ENCODE data around the gene RTN3.

RTN3 gene

DNA sequence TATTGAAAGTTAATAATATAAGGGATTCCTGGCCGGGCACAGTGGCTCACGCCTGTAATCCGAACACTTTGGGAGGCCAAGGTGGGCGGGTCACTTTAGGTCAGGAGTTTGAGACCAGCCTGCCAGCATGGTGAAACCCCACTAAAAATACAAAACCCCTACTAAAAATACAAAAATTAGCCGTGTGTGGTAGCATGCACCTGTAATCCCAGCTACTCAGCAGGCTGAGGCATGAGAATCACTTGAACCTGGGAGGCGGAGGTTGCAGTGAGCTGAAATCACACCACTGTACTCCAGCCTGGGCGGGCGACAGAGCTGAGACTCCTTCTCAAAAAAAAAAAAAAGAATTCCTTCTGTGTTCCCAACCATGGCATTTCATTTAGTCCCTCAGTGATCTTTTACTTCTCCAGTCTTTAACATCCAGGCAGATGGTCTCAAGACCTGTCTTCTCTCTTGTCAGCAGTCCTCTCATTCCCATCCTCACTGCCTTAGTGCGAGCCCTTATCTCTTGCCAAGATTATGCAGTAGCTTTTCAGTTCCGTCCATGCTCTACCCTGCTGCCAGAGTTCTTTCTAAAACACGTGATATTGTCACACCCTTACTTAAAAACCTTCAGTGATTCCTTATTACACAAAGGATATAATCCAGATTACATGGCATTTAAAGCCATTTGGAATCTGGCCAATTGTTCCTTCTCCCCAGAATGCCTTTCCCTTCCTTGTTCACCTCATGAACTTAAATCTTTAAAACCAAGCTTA, 17.9 kb downstream of the RTN3 start:
- H3K4me3 ChIP-seq (ENCODE audit: low read depth, low read length) = no peak overlapping the region
- no peak for DNase-seq (ENCODE audit: low read depth, low spot score)
- in situ Hi-C loops (cut with HindIII; ENCODE audit: low sequenced_read_pairs) = no loop called here
- TF ChIP-seq, protein P1, sequence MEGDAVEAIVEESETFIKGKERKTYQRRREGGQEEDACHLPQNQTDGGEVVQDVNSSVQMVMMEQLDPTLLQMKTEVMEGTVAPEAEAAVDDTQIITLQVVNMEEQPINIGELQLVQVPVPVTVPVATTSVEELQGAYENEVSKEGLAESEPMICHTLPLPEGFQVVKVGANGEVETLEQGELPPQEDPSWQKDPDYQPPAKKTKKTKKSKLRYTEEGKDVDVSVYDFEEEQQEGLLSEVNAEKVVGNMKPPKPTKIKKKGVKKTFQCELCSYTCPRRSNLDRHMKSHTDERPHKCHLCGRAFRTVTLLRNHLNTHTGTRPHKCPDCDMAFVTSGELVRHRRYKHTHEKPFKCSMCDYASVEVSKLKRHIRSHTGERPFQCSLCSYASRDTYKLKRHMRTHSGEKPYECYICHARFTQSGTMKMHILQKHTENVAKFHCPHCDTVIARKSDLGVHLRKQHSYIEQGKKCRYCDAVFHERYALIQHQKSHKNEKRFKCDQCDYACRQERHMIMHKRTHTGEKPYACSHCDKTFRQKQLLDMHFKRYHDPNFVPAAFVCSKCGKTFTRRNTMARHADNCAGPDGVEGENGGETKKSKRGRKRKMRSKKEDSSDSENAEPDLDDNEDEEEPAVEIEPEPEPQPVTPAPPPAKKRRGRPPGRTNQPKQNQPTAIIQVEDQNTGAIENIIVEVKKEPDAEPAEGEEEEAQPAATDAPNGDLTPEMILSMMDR (IDR thresholded peaks at IDR 0.05; ENCODE audit: low read depth, low read length) = no peak

DNA sequence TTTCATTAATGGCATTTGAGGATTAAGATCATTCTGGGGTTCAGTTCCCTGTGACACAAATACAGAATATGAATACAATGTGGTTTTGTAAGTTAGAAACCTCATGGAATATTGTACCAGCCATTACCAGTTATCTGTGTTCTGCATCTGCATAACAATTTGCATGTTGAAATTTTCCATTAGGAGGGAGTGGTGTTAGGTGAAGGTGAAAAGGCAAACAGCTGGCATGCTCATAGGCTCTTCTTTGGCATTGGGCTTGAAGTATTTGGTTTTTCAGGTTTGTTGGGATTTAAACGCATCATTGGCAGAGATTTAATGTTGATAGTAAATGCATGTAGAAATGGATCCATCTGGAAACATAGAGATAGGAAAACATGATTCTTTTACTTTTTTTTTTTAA, 18.6 kb downstream of the RTN3 start:
- H3K4me3 ChIP-seq (ENCODE audit: low read depth, low read length) = no peak overlapping the region
- TF ChIP-seq, protein P1 (IDR thresholded peaks at IDR 0.05; ENCODE audit: low read depth, low read length) = no peak
- no peak for DNase-seq (ENCODE audit: low read depth, low spot score)
- in situ Hi-C loops (cut with HindIII; ENCODE audit: low sequenced_read_pairs) = no loop called here

DNA sequence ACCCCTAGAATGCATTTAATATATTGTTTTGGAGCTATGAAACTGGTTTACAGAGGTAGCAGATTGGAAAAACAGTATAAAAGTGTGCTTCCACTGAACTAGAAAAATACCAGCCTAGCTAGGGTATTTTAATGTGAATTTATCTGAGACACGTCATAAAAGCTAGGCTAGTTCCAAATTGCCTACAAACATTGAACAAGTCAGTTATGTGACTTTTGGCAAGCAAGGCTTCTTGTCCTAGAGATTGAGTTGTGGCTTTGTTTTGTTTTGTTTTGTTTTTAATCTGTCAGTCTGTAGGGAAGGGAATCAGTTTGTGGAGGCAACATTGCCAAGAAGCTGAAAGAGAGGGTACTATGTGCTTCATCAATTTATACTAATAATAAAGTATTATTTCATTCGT, 24.2 kb downstream of the RTN3 start:
- H3K4me3 ChIP-seq (ENCODE audit: low read depth, low read length) = no peak overlapping the region
- TF ChIP-seq, protein P1 (IDR thresholded peaks at IDR 0.05; ENCODE audit: low read depth, low read length) = no peak
- DNase-seq (ENCODE audit: low read depth, low spot score) = no peak
- in situ Hi-C loops (cut with HindIII; ENCODE audit: low sequenced_read_pairs) = no loop called here

DNA sequence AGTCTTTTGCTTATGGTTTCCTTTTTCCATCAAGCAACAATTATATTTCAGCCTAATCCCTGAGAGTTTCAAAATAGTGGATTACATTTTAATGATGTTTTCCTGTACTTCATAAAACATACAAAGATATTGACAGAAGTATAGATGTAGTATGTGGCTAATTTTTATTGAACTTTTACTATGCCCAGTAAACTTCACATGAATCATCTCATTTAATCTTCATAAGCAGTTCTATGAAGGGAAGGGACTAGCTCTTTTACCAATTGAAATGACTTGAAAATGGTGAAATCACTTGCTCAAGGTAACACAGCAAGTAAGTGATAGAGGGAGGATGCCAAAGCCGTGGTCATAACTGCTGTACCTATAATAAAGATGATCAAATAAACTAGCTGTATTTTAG, 27.5 kb downstream of the RTN3 start:
- no peak overlapping the region for H3K4me3 ChIP-seq (ENCODE audit: low read depth, low read length)
- in situ Hi-C loops (cut with HindIII; ENCODE audit: low sequenced_read_pairs) = no loop called here

DNA sequence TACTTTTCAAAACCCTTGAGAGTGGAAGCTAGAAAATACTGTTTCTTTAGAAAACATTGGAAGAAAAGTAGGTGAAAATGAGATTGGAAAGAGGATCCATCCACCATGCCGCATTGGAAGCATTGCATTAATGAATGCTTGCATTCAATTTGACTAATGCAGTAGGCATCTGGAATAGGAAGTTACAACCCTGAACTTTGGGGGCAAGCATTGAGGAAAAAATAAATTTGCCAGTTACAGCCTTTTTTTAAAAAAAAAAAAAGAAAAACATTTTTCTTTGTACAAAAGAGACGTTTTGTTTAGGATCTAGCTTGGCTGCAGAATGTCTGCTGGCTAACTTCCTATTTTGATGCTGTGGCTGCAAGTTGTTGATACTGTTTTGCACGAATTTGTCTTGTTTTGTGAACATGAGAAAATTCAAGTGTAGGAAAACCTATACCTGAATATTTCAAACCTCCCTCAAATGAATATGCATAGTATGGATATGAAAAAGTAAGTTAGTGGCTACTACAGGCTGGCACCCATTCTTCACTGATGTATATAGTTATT, 28.1 kb downstream of the RTN3 start:
- in situ Hi-C loops (cut with HindIII; ENCODE audit: low sequenced_read_pairs) = no loop called here
- H3K4me3 ChIP-seq (ENCODE audit: low read depth, low read length) = no peak overlapping the region
- DNase-seq (ENCODE audit: low read depth, low spot score) = no peak
- TF ChIP-seq, protein P1 (IDR thresholded peaks at IDR 0.05; ENCODE audit: low read depth, low read length) = no peak

More for the DNA sequence above, 27.5 kb downstream of the RTN3 start:
- no peak for DNase-seq (ENCODE audit: low read depth, low spot score)
- TF ChIP-seq, protein P1 (IDR thresholded peaks at IDR 0.05; ENCODE audit: low read depth, low read length) = no peak

DNA sequence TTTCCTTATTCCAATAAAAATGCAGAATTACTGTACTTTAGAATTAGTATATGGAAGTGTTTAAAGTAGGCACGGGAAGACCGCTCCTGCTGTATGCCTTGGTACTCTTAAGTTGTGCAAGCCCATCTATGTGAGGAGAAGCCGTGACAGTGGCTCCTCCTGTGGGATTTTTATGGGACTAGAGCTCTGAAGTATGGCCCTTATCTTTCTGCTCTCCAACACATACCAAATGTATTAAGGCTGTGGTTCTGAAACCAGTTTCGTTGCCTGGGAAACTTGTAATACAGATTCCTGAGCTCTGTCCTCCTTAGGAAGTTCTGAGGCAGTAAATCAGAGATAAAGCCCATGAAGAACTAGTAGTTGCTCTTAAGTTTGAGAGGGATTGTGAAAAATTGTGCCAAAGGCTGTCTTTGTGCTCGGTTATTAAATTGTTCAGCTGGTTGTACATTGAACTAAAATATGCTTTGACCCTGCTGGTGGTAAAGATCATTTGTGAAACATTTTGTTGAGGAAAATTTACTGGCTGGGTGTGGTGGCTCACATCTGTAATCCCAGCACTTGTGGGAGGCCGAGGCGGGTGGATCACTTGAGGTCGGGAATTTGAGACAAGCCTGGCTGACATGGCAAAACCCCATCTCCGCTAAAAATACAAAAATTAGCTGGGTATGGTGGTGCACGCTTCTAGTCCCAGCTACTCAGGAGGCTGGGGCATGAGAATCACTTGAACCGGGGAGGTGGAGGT, 29.3 kb downstream of the RTN3 start:
- in situ Hi-C loops (cut with HindIII; ENCODE audit: low sequenced_read_pairs) = no loop called here
- TF ChIP-seq, protein P1 (IDR thresholded peaks at IDR 0.05; ENCODE audit: low read depth, low read length) = no peak
- peak; percentile 78 for DNase-seq (ENCODE audit: low read depth, low spot score)
- H3K4me3 ChIP-seq (ENCODE audit: low read depth, low read length) = no peak overlapping the region
